Duodenal mucosa (tissue), 2 donors: Measurements from ENCODE around the gene PRLH.

Experiments used
- H3K27ac ChIP-seq: one replicate; pipeline ENCODE4 v1.7.0; 2013; ENCODE audit warnings: low read depth, low read length
- H3K27me3 ChIP-seq, 2 donors: one replicate each; pipeline ENCODE4 v1.7.0; 2013; ENCODE audit warnings: low read length in 2 of 2, control low read depth in 1 of 2; ENCODE audit not compliant: insufficient read depth in 2 of 2, control insufficient read depth in 1 of 2
- H3K36me3 ChIP-seq, 2 donors: one replicate each; pipeline ENCODE4 v1.7.0; 2013; ENCODE audit warnings: low read length in 2 of 2, control low read depth in 1 of 2; ENCODE audit not compliant: insufficient read depth in 2 of 2, control insufficient read depth in 1 of 2
- H3K4me1 ChIP-seq, 2 donors: one replicate each; pipeline ENCODE4 v1.7.0; 2013; ENCODE audit warnings: low read length in 2 of 2, control low read depth in 1 of 2; ENCODE audit not compliant: insufficient read depth in 2 of 2, control insufficient read depth in 1 of 2
- H3K4me3 ChIP-seq, 2 donors: one replicate each; pipeline ENCODE4 v1.7.0; 2013; ENCODE audit warnings: low read length in 2 of 2, low read depth in 1 of 2
- H3K9ac ChIP-seq, 2 donors: one replicate each; pipeline ENCODE4 v1.7.0; 2013; ENCODE audit warnings: low read length in 2 of 2, low read depth in 1 of 2
- H3K9me3 ChIP-seq, 2 donors: one replicate each; pipeline ENCODE4 v1.7.0; 2013; ENCODE audit warnings: low read length in 2 of 2, control low read depth in 1 of 2; ENCODE audit not compliant: control insufficient read depth in 1 of 2

Gene PRLH

DNA sequence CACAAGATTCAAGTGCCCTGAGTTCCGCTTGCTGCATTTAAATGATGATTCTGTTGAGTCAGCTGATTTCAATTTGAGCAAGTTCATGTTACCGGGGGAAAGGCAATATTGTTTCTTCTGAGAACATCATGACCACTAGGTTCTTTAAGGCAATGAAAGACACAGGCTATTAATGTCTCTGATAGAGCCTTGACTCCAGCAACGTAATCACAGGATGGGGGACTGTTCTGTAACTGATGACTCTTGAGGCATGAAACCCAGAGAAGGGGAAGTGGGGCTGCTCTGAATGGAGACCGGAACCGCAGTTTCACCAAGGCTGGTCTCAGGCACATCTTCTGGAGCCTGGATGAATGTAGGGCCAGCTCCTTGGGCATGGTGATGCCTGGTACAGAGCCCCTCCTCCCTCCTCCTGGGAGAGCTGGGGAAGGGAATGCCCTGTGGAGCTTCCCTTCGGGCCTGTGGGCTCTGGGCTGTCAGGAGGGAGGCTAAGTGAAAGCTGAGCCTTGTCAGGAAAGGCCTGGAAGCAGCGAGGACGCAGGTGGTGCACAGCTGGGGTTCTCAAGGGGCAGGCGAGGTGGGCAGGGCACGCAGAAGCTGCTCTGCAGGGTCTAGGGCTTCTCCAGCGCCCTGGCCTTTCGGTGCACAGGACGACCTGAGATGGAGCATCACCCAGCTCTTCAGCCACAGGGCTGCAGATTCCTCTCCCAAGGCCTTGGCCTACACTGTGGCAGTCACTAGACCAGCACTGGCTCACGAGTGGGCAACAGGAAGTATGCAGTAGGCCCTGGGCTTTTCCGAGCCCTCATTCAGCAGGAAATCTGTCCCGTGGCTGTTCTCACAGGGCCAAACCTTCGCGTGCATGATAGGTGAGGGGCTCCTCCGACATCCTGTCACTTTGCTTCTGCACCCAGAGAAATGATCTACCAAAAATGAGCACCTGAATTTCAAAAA is 36.6 kb upstream of the PRLH start:
- Histone ChIP-seq H3K4me3 (no peak overlapping the region), H3K4me1 (peaks cover 3 to 4% of the 10 kb centered on the region in 2 donors), H3K27me3 (no peaks in the 10 kb centered on the region), H3K36me3 (no peaks in the 10 kb centered on the region), H3K9ac (no peak overlapping the region), H3K9me3 (no peaks in the 10 kb centered on the region), H3K27ac (no peak overlapping the region)

- Histone ChIP-seq H3K4me3 (no peak overlapping the region), H3K27me3 (no peaks in the 10 kb centered on the region), H3K9ac (no peak overlapping the region), H3K9me3 (no peaks in the 10 kb centered on the region), H3K36me3 (no peaks in the 10 kb centered on the region), H3K4me1 (no peaks in the 10 kb centered on the region), H3K27ac (no peak overlapping the region)
These were observed 35.6 kb upstream of the PRLH start for GRCh38 chr2:237530472-237531433.

DNA sequence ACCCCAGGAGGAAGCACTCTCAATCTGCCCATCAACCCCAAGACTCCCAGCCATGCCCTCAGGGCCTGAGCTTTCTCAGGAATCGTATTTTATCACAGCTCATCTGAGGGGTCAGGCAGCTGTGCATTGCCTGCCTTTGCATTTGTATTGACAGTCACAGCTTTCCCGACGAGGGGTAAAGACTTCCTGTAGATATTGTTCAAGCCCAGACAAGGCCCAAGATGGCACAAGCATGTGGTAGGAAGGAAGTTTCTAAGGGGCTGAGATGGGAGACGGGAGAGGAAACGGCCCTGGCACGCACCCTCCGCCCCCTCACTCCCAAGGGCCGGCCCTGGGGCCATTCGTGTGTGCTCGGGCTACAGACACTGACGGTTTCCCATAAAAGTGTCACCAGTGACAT is 34.2 kb upstream of the PRLH start:
- H3K36me3 ChIP-seq = no peaks in the 10 kb centered on the region
- H3K4me1 ChIP-seq = no peaks in the 10 kb centered on the region
- no peaks in the 10 kb centered on the region for H3K27me3 ChIP-seq
- H3K27ac ChIP-seq = no peak overlapping the region
- no peak overlapping the region for H3K9ac ChIP-seq
- H3K4me3 ChIP-seq = no peak overlapping the region
- no peaks in the 10 kb centered on the region for H3K9me3 ChIP-seq

DNA sequence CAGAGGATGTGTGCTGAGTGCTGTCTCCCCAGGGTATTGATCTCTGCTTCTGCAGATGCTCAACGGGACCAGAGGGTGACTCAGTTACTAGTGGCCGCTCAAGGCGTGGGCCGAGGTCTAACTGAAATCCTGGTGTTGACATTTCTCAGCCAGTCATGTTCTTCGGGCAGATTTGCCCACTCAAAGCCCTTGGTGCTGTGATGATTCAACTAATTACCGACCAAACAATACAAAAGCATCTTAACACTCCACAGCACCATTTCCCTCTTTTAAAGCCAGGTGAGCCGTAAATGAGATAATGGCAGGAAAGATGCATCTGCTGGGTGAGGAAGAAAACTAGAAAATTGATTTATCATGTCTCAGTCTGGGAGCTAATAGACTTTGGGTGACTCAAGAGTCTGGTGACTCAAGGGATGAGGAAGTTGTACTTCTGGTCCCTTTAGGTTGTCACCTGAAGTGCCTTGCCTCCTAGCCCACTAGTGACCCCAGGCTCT is 32.7 kb upstream of the PRLH start:
- Histone ChIP-seq H3K27me3 (no peaks in the 10 kb centered on the region), H3K36me3 (no peaks in the 10 kb centered on the region), H3K4me3 (no peak overlapping the region), H3K9me3 (no peaks in the 10 kb centered on the region), H3K4me1 (no peaks in the 10 kb centered on the region), H3K27ac (no peak overlapping the region), H3K9ac (no peak overlapping the region)

DNA sequence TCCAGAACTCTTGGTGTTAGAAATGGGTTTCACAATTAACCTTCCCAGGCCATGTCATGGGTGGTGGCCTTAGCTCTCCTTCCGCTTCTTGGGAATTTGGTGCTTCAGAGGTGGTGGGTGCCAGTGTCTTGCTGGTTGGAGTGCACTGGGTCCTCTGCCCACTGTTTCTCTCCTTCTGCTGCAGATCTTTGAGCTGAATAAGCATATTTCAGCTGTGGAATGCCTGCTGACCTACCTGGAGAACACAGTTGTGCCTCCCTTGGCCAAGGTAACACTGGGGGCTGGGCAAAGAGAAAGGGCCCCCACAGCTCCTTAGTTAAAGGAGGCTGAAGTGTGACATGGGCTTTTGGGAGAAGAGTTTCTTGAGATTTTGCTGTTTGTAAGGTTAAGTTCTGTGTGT is 32.0 kb upstream of the PRLH start:
- H3K4me3 ChIP-seq = no peak overlapping the region
- H3K9ac ChIP-seq = no peak overlapping the region
- no peak overlapping the region for H3K27ac ChIP-seq
- no peaks in the 10 kb centered on the region for H3K9me3 ChIP-seq
- H3K4me1 ChIP-seq = no peaks in the 10 kb centered on the region
- H3K27me3 ChIP-seq = no peaks in the 10 kb centered on the region
- no peaks in the 10 kb centered on the region for H3K36me3 ChIP-seq

GRCh38 chr2:237535385-237536082 is 30.8 kb upstream of the PRLH start:
- no peak overlapping the region for H3K9ac ChIP-seq
- H3K36me3 ChIP-seq = no peaks in the 10 kb centered on the region
- H3K27me3 ChIP-seq = no peaks in the 10 kb centered on the region
- no peak overlapping the region for H3K27ac ChIP-seq
- no peaks in the 10 kb centered on the region for H3K9me3 ChIP-seq
- H3K4me3 ChIP-seq = no peak overlapping the region
- H3K4me1 ChIP-seq = peaks cover 6% of the 10 kb centered on the region in 2 donors

DNA sequence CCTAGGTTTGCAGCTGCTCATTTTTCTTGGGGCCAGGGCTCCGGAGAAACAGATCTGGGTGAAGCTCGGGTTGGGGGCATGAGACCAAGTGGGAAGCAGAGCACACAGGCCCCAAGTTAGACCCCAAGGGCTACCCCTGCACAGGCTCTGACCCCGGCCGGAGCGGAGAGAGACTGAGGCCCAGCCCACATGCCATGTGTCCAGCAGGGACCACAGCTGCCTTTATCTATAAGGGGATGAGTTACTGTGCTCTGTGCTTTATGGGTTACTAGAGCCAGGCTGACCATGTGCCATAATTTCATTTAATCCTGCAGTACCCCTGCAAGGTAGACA is 30.3 kb upstream of the PRLH start:
- H3K36me3 ChIP-seq = no peaks in the 10 kb centered on the region
- no peak overlapping the region for H3K4me3 ChIP-seq

GRCh38 chr2:237536617-237537016 is 29.8 kb upstream of the PRLH start:
- H3K4me1 ChIP-seq = peaks cover 16 to 17% of the 10 kb centered on the region in 2 donors
- H3K9me3 ChIP-seq = no peaks in the 10 kb centered on the region
- H3K27me3 ChIP-seq = no peaks in the 10 kb centered on the region
- H3K4me3 ChIP-seq = no peak overlapping the region
- no peaks in the 10 kb centered on the region for H3K36me3 ChIP-seq
- no peak overlapping the region for H3K9ac ChIP-seq
- no peak overlapping the region for H3K27ac ChIP-seq

More for the DNA sequence above, 30.3 kb upstream of the PRLH start:
- H3K4me1 ChIP-seq = peaks cover 11 to 12% of the 10 kb centered on the region in 2 donors
- no peak overlapping the region for H3K9ac ChIP-seq
- no peaks in the 10 kb centered on the region for H3K27me3 ChIP-seq
- H3K27ac ChIP-seq = no peak overlapping the region
- H3K9me3 ChIP-seq = no peaks in the 10 kb centered on the region

DNA sequence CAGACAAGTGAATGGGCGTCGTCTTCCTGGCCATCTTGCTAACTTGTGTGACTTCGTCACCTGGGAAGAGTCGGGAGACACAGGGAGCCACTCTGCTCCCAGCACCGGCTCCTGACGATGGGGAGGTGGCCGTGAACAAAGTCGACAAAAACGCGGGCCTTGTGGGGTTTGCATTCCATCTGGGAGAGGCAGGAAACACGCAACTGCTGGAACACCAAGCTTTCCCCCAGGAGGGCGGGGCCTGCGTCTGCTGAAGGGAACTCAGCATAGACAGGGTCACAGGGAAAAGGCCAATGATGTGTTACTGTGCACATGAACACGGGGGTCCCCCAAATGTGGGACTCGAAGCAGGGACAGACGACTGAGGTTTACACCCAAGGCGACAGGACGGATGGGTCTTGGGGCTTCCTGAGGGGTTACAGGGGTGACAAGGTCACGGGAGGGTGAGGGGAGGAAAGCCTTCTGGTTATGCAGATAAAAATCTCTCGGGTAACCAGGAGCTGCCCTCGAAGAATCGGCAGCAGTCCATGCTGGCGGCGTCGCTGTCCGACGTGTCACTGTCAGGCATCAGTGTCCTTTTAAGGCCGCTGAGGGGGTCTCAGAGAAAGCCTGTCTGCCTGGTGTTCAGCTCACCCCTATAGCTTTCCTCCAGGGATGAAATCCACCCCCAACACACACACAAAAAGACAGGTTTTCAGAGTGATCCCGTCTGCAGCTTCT is 28.2 kb upstream of the PRLH start:
- no peak overlapping the region for H3K27ac ChIP-seq
- H3K4me3 ChIP-seq = no peak overlapping the region
- no peaks in the 10 kb centered on the region for H3K36me3 ChIP-seq
- H3K4me1 ChIP-seq = peaks cover 21 to 23% of the 10 kb centered on the region in 2 donors
- H3K27me3 ChIP-seq = no peaks in the 10 kb centered on the region
- no peaks in the 10 kb centered on the region for H3K9me3 ChIP-seq
- no peak overlapping the region for H3K9ac ChIP-seq
